Skeletal muscle cell (primary cell): ENCODE measurements around the gene DPEP3.
A peak's percentile ranks its signal among the peaks of the same experiment; 100 is the strongest.

Experiments used
- DNase-seq: peaks from one replicate; pipeline ENCODE4 v3.0.0-alpha.2; 2010; ENCODE audit warnings: low read depth
- H3K4me3 ChIP-seq: 2 replicates; pipeline ENCODE4 v1.5.1; 2011; ENCODE audit warnings: low read depth, mild to moderate bottlenecking, control low read depth, low read length, moderate library complexity

The DPEP3 gene

DNA sequence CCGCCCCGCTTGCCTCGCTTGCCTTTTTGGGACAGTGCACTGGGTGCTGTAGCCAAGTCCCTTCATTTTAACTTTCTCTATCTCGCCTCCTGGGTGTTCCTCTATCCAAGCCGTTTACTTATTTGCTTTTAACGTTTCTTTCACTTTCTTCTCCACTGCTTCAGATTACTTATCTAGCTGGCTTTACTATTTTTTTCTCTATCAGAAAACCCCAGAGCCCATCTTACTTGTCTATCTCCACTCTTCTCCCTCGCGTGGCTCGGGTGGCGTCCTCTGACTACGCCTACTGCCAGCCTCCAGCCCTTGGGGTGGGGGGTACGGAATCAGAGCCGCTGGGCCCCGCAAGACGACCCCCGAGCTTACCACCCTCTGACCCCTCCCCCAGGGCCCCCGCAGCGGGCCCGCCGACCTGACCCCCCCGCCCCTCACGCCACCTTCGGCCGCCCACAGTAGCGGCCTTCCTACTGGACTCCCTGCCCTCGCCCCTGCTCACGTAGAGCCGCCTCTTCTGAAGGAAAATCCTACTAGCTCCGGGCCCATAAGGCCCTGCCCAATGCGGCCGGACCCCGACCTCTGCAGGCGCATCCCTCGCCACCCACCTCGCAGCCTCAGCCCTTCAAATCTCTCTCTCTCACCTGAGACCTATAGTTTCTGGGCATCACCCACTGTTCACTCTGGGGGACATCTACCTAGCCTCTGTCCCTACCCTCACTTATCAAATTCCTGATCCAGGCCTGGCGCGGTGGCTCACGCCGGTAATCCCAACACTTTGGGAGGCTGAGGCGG, 10.9 kb downstream of the DPEP3 start:
- peak overlapping the region; percentile 67 for H3K4me3 ChIP-seq
- DNase-seq: no peak

DNA sequence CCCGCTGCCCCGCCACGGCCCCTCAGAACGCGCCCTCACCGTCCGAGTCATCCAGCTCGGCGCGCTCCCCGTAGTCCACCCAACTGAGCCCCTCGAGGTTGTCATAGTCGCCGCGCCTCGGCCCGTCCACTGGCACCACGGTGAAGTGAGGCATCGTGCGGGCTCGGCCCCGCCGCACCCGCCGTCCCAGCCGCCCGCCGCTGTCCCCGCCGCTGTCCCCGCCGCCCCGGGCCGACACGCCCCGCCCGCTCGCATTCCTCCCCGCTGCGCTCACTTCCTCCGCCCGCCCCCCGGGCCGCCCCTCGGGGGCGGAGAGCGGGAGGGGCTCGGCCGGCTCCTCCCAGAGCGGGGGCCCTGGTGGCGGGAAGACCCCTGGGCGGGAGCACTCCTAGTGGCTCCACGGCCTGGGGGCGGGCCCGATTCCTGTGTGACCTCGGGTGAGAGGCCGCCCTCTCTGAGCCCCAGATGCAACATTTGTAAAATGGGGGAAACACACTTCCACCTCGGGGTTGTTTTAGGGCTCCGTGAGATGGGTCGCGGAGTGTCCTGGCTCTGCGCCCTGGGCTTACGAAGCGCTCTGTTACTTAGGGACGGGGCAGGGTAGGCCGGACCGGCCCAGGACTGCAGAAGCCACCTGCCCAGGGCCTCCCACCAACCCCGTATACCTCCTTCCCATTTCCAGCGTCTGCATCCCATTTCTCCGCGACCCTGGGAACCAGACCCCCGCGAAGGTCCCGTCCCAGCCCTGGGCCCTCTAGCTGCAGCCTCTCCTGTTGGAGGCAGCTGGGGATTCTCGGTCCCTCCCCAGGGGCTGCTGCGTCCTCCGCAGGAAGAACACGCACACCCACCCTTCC, 11.7 kb downstream of the DPEP3 start, which contains the start of gene SLC12A4:
SLC12A4 (minus strand) TSS at position 238 of the 854 bp plus-strand sequence; CDS start at position 154, 84 bp downstream.
- peak; percentile 40 for DNase-seq

DNA sequence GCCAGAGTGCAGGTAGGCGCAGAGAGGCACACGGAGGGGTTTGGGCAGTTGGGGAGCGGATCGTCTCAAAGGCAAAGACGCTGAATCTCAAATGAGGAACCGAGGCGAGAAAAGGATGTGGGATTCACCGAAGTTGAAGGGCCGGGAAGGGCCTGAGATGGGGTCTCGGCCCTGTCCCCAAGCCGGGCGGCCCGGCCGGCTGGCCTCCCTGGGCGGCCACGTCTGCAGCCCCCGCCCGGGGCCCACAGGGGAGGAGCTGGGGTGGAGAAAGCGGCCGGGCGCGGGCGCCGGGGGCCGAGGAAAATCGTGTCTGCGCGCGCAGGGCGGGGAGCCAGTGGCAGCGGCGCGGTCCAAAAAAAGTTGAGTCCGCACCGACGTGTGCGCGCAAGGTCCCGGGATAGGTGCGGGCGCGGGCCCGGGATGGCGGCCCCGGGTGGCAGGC, 12.3 kb downstream of the DPEP3 start:
- H3K4me3 ChIP-seq: peak overlapping the region; percentile 67
- no peak for DNase-seq

More for the DNA sequence above, 11.7 kb downstream of the DPEP3 start, which contains the start of gene SLC12A4:
- H3K4me3 ChIP-seq: peak within 1 kb of the TSS; percentile 67

DNA sequence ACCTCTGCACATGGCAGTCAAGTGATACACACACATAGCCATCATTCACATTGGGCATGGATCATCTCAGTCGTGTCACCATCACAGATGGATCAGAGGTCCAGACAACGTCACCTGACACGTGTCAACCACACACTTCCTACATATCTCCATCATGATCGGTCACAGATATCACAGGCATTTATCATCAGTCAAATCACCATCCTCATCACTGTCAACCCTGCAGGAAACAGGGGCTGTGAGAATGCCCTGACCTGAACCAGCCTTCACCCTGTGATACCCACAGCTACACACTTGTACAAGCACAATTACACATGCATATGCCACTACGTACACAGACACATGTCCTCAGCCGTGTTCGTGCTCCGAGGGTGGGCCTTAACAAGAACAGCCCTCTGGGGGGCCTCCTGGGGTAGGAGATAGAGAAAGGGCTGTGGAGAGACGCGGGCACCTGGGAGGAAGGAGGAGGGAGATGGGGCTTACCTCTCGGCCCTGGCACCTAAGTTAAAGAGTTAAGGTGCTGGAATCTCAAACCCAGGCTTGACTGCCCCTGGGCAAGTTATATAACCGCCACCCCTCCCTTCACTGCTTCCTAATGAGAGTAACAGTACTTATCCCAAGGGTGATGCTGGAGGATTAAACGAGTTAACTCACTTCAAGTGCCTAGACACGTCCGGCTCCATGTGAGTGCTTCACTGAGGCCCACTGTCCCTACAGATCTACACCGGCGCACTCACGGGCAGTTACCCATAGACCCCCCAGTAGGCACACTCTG, 12.9 kb downstream of the DPEP3 start:
- H3K4me3 ChIP-seq: peak overlapping the region; percentile 67
- DNase-seq: no peak

DNA sequence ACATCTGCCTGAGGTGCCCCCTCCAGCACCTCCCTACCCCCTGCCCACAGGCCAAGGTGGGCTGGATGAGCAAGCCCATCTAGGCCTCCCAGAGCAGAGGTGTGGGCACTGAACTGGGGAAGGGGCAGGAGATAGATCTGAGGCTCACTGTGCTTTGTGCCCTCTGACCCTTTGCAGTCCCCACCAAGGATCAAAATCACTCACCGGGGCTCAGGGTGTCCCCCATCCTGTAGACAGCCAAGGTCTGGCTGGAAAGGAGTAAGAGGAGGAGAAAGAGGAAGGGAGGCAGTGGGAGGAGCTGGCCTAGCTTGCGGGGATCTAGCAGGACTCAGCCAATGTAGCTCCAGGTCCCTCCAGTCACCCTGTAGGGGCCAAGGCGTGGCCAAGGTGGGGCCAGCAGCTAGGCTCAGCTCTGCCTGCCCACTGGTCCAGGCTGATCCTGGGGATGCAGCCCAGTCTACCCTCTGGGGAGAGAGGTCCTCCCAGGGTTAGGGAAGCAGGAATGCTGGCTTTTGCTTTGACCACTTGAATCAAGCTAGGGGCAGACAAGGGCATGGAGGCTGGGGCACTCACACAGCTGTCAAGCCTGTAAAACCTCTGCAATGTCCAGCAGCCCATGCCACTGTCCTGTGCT, 13.6 kb downstream of the DPEP3 start:
- no peak for DNase-seq
- H3K4me3 ChIP-seq: peak overlapping the region; percentile 67

GRCh38 chr16:67965668-67966548, 14.4 kb downstream of the DPEP3 start:
- peak overlapping the region; percentile 67 for H3K4me3 ChIP-seq
- no peak for DNase-seq

GRCh38 chr16:67964477-67965131, 15.7 kb downstream of the DPEP3 start:
- no peak overlapping the region for H3K4me3 ChIP-seq
- no peak for DNase-seq

DNA sequence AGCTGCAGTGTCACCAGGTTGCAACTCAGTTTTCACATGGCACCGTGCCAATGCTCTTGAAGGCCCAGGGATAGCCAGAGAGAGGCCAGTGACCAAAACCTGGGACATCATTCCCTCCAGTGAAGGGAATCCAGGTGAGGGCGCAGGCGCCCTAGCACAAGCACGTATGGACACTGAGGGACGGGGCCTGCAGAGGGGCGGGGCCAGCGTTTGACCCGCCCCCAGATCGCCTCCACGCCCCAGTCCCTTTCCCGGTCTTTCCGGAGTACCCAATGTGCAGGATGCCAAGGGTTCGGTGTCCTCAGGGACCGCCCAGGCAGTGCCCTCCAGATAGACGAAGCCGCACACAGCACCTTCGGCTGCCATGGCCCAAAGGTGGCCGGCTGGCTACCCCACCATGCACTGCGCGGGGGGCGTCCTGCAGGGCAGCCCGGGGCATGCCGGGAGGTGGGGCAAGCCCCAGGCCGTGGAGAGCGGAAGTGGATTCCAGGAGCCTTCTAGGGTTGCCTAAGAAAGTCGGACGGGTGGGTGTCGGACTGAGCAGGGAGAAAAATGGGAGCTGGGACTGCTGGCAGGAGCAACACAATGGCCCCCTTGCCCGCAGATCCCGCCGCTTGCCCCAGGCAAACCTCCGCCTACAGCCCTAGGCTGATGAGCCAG, 16.5 kb downstream of the DPEP3 start:
- no peak for DNase-seq
- no peak overlapping the region for H3K4me3 ChIP-seq

DNA sequence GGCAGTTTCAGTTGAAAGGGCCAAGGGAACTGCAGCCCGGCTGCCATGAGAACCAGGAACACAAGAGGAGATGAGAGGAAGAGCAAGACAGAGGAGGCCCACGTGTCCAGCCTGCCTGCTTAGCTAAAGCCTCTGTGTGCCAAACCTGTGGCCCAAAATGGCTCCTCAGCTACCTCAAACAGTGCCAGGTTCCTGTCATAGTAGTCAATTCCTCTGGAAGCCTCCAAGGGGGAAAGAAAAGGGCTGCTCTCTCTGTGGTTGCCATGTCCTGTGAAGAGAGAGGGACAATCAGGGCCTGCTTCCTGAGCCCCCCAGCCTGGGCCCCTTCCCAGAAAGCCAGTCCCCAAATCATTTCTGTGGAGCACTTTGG, 17.0 kb downstream of the DPEP3 start:
- DNase-seq: no peak
- H3K4me3 ChIP-seq: no peak overlapping the region

DNA sequence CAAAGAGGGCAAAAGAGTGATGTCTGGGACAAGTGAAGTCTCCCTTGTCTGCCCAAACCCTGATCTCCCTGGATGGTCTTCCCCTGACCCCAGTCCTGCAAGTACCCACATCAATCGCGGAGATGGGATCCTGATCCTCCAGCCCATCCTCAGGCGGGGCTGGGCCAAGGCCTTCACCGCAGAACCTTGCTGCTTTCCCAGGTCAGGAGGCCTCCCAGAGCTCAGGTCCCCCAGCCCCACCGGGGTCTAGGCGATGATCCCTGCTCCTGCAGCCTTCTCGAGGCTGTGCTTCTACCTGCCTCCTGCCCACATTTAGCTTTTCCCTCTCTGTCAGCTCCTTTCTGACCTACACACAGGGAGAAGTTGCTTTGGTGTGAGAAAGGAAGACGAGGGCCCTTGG, 18.2 kb downstream of the DPEP3 start:
- no peak for DNase-seq
- no peak overlapping the region for H3K4me3 ChIP-seq

DNA sequence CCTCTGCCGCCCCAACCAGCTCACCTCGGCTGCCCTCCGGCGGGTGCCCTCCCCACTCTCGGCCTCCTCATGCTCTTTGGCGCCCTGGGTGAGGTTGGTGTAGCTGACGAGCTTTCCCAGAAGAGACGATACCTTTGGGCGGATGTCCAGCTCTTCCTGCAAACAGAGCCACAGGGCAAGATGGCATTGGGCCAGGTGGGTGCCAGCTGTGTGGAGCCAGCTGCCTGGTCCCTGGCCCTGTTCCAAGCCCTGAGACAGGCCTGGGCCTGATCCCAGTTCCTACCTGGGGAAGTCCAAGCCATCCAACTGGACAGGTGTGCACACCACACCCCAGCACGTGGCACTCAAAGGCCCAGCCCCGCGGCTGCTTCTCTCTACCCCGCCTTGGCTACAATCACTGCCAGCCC, 18.7 kb downstream of the DPEP3 start:
- no peak for DNase-seq

DNA sequence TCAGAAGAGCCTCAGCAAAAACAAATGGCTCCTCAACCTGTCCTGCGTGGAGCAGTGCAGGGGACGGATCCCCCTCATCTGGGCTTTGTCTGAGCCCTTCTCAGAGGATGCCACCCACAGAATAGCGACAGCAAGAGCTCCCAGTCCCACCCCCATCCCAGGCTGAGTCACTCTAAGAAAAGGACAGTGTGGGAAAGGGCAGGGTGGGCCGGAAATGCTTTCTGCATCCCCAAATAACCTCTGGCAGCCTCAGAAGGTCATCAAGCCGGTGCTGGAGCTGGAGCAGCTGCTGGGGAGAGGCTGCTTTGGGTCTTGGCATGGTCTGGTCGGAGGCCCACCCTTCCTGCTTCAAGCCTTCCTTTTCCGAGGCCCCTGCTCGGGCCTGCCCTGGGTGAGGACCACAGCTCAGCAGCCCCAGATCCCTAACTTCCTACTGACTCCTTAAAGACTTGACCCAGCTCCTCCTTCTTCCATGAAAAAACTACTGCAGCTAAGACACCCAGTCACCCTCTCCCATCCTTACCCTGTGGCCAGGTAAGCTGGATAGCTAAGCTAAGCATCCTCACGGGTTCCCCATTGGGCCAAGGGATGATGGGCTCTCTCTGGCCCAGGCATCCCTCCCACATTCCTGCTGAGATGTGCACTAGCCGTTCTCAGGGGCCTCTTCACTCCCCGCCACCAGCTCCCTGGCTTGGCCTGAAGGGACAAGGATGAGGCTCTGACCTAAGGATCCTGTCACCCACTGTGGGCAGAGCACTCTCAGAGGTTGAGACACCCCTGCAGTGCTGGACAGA, 20.6 kb downstream of the DPEP3 start:
- DNase-seq: no peak
- no peak overlapping the region for H3K4me3 ChIP-seq

More for the DNA sequence above, 18.7 kb downstream of the DPEP3 start:
- H3K4me3 ChIP-seq: no peak overlapping the region

GRCh38 chr16:67957622-67958021, 22.7 kb downstream of the DPEP3 start:
- H3K4me3 ChIP-seq: no peak overlapping the region
- no peak for DNase-seq

DNA sequence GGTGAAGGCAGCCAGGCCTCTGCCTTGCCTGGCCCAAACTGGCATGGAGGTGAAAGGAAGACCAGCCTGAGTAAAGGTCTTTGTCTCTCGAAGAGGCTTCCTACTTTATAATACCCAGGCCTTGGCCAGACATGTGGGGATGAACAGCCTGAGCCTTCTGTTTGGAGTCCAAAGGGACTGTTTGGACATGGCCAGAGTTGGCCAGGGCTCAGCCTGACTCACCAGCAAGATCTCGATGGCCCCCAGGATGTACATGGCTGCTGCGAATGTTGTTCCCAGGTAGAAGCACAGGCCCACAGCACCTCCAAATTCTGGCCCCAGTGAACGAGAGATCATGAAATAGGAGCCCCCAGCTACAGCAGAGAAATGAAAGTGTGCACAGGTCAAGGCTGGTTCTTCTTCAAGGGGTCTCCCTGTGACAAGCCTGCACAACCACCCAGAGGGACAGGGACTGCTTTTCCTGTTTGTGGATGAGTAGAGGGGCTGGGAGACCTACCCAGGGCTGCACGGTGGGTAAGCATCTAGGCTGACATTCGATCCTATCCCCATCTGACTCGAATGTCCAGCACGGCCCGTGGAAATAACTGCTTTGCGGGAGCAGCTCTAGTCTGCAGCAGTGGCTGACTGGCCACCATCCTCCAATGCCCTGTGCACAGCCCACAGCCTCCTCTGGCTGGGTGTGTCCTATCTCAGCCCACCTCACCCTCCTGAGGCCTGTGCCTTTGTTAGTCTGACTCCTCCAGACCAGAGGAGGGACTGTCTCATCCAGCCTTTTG, 25.7 kb downstream of the DPEP3 start:
- no peak overlapping the region for H3K4me3 ChIP-seq
- no peak for DNase-seq

- DNase-seq: no peak
- no peak overlapping the region for H3K4me3 ChIP-seq
These were observed 26.5 kb downstream of the DPEP3 start for GRCh38 chr16:67953641-67954375.
